HG02981 (cell line): ENCODE measurements around the gene KIFC3.
"Not testable (repeated sequence)": the region's sequence is repeated elsewhere in the genome, so short reads cannot be mapped to it uniquely, and the experiment has no call there.

Experiments used
- ATAC-seq: cut with Tn5 transposase; IDR thresholded peaks from one replicate; pipeline ENCODE4 v1.9.1; 2021; ENCODE audit warnings: mild to moderate bottlenecking, moderate library complexity; ENCODE audit not compliant: unreplicated experiment

The KIFC3 gene

DNA sequence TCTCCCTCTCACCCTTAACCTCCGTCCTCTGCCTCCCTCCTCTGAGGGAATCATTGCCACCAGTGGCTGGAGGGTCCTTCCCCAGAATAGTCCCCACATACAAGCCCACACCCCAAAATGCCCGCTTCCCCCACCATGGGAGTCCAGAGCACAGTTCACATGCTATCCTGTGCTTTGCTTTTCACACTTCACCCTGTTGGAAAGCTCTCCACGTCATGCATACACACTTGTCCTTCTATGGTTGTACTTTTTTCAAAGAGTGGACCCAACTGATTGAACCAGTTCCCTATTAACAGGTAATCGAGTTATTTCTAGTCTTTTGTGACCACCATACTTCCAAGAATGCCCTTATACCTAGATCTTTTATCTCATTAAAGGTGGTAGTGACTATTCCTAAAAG is 23.8 kb upstream of the KIFC3 start:
- no peak for ATAC-seq

DNA sequence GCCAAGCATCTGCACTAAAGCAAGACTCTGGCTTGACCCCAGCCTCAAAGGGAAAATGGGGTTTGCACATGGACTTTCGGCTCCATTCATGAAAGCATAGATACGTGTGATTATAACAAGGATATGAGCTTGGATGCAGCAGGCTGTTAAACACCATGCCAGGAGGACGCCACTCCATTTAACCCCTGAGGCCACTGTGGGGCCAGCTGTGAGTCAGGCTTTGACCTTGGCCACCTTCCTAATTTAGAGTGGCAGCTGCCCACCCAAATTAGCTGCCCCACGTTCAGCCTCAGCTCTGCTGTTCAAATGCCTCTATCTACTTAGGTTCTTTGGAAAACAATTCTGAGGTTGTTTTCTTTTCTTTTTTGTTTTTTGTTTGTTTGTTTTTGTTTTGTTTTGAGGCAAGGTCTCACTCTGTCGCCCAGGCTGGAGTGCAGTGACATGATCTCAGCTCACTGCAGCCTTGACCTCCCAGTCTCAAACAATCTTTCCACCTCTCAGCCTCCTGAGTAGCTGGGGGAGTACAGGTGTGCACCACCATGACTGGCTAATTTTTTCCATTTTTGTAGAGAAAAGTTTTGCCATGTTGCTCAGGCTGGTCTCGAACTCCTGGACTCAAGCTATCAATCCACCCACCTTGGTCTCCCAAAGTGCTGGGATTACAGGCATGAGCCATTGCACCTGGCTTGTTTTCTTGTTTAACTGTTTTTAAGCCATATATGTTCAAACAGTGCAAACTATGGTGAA is 23.2 kb upstream of the KIFC3 start:
- no peak for ATAC-seq

DNA sequence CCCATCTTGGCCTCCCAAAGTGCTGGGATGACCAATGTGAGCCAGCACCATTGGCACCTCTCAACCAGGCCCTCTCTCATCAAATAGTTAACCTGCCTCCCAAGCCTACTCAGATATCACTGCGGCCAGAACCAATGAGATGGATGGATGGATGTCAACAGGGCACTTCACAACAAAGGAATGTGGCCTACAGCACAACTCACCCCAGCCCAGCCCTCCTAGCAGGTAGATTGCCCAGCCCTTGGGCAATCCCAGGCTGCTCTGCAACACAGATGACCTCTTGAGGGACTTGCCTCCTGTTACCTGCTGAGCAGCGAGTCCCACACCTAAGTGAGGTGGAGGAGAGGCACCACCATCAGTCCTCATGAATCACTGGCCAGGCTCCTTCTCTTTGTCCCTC is 22.6 kb upstream of the KIFC3 start:
- ATAC-seq: no peak

DNA sequence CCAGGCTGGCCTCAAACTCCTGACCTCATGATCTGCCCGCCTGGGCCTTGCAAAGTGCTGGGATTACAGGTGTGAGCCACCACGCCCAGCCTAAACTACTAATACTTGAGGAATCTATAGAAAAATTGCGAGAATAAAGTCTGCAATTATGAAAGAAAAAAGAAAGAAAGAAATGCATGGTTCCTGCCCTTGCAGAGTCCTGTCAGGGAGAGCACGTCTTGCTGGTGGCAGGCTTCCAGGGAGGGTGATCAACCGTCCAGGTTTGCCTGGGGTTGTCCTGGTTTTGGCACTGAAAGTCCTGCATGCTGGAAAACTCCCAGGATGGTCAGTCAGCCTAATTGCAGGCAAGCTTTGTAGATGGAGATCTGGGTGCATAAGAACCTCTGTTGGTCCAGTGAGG is 21.5 kb upstream of the KIFC3 start:
- no peak for ATAC-seq

DNA sequence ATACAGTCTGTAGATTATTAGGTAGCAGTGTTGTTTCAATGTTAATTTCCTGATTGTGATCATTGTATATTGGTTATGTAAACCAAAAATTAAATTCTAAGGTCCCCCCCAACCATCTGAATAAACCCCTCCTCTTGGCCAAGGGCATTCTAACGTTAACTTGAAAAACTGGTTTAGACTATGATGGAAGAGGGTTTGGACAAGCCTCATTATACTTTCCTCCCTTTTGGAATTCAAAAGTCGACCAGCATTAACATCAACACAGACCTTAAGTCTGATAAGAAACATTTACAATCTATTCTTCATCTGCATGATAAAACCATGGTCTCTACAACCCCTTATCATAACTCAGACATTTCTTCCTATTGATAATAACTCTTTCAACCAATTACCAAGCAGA is 20.6 kb upstream of the KIFC3 start:
- ATAC-seq: no peak

DNA sequence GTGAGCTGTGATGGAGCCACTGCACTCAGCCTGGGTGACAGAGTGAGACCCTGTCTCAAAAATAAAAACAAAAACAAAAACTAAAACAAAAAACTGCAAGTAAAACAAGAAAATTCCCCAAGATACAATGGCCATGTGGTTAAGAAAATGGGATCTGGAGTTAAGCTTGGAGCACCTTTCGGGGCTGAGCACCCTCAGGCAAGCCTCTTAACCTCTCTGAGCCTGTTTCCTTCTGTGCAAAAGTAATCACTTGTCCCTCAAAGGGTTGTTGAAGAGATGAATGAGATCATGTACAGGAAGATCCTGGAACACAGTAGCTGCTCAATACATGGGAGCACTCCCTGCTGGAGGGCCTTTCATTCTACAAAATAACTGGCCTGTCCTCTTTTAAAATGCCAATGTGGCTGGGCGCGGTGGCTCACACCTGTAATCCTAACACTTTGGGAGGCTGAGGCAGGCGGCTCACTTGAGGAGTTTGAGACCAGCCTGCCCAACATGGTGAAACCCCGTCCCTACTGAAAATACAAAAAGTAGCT is 19.8 kb upstream of the KIFC3 start:
- no peak for ATAC-seq

DNA sequence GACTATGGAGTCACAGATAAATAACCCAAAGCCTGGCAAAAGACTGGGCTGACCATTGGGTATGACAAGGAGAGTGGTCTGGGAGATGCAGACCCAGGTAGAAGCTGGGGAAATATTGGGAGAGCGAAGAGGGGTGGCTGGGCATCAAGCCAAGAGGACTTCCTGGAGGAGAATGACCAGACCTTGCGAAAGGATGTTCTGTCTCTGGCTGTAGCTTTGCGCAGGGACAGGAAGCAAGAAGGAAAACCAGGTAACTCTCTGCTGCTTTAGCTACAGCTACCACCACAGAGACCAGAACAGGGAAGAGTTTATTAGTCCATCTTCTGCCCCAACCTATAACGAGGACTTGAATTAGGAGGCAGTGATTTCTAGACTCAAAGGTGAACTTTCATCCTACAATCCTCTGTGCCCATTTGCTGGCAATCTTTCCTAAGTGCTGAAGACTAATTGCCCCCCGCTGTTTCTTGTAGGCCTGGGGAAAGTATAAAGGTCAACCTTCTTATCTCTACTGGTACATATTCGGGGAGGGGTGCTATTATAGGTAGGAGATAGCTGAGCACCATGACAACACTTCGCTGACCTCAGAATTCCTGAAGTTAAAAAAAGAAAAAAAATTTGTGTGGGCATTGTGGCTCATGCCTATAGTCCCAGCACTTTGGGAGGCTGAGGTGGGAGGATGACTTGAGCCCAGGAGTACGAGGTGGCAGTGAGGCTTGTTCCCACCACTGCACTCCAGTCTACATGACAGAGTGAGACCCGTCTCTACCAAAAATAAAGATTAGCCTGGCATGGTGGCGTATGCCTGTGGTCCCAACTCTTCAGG is 19.1 kb upstream of the KIFC3 start:
- ATAC-seq: no peak

DNA sequence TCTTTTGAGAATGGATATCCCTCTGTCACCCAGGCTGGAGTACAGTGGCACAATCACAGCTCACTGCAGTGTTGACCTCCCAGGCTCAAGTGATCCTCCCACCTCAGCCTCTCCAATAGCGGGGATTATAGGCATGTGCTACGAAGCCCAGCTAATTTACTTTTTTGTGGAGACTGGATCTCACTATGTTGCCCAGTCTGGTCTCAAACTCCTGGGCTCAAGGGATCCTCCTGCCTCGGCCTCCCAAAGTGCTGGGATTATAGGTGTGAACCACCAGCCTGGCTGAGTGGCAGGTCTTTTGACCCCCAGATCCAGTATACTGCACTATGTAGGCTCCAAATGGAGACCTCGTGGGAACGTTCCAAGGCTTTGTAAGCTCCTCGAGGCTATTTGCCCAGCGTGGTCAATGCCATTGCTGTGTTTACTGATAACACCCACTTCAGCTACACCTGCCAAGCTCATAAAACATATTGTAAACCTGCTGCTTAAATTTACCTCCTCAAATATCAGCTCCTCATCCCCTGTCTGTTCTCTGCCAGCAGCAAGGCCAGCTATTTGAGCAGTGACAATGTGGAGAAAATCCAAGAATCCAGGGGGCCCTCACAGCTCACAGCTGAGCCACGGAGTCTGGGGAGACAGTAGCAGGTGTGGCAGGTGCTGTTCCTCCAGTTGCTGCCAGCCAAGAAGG is 16.2 kb upstream of the KIFC3 start:
- no peak for ATAC-seq

DNA sequence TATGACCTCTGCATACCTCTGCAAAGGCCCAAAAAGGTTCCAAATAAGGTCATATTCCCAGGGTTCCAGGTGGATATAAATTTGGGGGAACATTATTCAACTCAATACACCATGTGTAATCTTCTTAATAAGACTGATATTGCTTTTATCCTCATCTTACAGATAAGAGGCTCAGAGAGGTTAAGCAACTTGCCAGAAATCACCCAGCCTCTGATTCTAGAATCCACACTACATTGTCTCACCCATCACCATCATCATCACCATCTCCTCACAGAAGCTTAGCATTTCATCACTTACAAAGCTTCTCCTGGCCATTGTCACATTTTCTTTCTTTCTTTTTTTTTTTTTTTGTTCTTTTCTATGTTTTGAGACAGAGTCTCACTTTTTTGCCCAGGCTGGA is 15.4 kb upstream of the KIFC3 start:
- no peak for ATAC-seq

DNA sequence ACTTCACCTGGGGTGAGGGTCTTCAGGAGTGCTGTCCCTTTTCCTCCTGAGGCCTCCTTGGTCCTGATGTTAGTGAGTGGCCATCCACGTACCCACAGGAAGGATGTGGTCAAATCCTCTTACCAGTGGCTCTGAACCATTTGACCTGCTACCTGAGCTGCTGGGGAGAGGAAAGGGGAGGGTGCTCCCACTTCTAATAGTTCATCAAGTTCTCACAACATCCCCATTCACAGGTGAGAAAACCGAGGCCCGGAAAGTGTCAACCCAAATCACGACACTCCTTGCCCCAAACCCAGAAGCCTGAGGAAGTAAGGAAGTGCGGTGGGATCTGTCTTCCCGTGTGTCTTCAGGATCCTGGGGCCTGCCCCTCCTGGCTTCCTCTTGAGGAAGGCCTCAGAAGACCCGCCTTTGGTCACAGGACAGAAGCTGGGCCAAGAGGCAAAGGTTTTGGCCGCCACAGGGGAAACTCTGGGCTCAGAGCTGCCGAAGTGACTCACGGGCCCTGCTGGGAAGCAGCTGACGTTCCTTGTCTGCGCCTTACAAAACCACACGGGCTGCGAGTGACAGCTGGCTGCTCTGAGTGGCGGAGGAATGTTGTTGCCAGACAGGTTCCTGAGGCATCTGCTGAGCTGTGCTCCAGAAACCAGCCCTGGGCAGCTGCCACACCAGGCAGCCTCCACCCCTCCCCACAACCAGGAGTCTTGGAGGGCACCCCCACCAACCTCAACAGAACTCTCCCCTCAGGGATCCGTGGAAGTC is 13.9 kb upstream of the KIFC3 start:
- peak; percentile 64 for ATAC-seq

DNA sequence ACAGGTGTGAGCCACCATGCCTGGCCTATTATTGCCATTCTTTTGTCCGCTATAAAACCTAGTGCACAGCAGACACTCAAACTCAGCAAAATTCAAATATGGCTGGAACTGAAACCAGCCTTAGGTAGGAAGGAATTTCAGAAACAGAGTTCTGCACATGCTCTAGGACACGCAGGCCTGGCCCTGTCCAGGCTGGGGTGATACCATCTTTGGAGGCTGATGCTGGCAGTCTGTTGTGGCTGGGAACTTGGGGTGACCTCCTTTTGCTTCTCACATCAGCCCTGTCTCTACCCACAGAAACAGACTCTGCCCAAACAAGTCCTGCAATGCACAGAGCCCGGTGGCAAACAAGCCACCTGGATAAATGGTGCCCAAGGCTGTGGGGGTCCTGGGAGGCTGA is 12.6 kb upstream of the KIFC3 start:
- ATAC-seq: no peak

DNA sequence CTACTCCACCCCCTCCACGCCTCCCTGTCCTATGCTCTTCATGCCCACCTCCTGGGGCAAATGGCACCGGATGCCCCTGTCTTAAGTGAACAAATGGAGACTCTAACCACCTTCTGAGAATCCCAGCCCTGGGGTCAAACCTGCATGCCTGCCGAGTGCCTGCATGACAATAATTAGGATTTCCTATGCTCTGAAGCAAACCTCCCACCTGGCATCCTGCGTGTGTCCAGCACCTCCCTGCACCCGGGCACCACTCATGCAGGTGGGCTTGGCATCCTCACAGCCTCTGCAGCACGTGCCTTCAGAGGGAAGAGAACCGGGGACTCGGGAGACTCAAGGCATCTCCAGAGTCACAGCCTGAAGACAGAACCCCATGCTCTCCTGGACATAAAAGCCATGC is 11.2 kb upstream of the KIFC3 start:
- ATAC-seq: no peak

DNA sequence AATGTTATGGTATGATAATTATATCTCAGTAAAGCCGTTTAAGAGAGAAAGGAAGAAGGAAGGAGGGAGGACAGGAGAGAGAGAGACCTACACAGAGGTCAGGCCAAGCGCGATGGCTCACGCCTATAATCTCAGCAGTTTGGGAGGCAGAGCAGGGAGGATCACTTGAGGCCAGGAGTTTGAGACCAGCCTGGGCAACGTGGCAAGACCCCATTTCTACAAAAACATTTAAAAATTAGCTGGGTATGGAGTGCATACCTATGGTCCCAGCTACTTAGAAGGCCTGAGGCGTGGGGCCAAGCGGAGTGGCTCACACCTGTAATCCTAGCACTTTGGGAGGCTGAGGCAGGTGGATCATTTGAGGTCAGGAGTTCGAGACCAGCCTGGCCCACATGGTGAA is 9.0 kb upstream of the KIFC3 start:
- ATAC-seq: not testable (repeated sequence)

DNA sequence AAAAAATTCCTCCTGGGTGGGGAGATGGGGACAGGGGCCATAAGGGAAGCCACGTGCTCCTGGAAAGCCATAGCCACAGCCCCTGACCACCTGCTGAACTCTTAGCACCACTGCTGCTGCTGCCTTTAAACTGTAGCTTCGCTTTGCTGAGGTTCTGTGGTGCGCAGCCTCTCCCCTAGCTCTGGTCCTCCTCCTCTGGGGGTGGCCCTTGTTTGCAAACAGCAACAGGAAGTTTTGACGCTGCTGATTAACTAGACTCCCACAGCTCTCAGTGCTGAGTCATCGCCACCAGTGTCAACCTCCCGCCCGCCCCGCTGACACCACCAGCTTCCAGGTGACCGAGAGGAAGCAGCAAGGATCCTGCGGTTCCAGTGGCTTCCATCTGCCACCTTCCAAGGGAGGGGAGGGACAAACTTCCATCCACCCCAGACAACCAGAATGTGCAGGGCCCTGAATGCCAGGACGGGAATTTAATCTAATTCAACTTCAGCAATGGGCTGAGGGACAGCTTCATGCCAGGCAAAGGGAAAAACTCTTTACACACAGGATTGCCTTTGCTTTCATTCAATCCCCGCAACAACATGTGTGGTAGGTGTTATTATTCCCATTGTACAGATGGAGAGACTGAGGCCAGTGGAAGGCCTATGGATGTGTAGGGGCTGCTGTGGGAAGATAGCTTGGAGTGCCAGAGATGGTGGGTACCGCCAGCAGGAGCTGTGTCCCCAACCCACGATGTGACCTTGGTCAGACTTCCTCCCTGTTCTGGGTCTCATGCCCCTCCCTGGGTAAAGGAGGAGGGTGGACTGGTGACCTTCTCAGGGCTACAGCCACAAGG is 8.1 kb upstream of the KIFC3 start:
- peak; percentile 99 for ATAC-seq

DNA sequence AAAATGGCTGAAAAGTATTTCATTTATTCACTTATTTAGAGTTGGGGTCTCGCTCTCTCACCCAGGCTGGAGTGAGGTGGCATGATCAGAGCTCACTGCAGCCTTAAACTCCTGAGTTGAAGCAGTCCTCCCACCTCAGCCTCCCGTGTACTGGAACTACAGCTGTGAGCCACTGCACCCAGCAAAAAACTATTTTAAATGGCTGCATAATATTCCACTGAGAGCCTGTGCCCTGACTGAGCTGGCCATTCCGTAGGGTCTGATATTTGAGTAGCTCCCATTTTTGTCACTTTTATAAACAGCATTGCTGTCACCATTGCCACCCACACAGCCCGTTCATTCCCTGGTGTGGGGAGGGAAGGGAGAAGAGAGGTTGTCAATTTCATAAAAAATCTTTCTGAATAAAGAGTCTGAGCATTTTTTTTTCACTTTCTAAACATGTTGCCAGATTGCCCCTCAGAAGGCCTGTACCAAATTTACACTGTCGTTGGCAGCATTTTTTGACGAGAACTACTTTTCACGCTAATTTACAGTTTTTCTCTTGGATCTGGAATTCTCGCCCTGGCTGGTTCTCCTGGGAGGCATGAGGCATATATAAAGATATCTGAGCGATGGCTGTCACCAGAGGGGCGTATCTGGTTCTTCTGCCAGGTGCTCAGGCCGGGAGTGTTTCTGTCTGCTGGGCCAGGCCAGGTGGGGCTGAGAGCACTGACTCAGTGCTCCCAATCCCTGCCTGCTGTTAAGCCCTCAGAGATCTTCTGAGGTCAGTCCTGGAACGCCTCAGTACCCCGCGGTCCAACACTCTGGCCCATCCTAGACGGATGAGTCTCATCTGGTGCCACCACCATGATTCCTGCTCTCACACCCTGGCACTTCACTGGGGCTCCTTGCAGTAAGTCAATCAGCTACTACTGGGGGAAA is 7.2 kb upstream of the KIFC3 start:
- no peak for ATAC-seq

DNA sequence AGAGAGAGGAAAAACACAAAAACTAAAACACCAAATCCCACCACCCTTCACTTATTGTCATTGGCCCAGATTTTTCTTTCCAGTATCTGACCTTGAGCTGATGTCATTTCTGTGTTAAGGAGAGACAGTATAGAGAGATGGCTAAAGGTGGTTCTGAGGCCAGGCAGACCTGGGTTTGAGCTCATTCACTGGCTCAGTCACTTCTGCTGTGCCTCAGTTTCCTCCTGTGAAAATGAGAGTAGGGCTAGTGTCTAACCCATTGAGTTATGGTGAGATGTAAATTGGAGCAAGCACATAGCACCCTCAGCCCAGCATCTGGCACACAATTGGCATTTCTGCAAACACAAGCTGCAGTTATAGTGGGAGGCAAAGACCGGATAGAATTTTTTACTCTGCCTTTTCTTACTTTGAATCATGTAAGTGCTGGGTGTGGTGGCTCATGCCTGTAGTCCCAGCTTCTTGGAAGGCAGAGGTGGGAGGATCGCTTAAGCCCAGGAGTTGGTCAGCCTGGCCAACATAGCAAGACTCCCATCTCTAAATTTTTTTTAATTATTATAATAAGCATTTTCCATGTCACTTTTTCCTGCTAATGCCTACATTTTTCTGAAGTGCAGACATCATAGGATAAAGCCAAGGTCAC is 6.4 kb upstream of the KIFC3 start:
- no peak for ATAC-seq

DNA sequence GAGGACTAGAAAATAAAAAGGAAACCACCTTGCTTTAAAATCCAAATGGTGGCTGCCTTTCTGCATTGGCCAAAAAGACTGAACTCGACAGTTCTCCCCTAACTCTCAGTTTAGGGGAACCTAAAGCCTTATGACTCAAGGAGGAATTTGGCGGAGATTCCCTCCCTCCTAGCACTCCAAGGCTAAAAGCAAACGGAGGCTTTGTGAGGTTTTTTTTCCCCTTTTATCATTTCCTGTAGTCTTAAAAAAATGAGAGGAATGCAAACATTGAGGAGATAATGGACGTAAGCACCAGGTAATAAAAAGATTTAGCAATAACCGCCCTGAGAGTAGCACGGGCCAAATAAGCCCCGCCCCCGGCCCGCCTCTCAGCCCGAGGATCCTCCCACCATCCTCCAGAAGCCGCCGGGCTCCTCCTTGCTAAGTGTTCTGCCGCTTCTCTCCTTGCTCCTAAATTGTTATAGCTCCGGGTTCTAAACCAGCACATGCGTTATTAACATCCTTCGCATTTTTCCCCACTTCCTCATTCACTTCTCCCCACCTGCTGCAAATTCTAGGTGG is 5.8 kb upstream of the KIFC3 start:
- no peak for ATAC-seq
